Left colon (tissue), 2 donors: ENCODE results near the gene ABCB10. TPM values are rescaled to one million over a fixed set of nuclear protein-coding genes. Genes with fewer than 3 reads are reported as not detected.

Experiments
- total RNA-seq, 2 donors: library from RNA; stranded (reverse); fragmentation: NEBNext Ultra II Directional; extraction: Animal tissue kit (Norgen Biotek cat#: 25700); gene quantifications; one replicate each; pipeline ENCODE4 v1.2.1, GENCODE V29; 2021
- donor health status: DM: no; HTN: no; CAD: no.
- donor health status: DM: yes; HTN: yes; CAD: no.

The ABCB10 gene
- total RNA-seq, 2 donors from 2014 or later, result 25.4 to 28.4 TPM

Other genes with a start within 250 kb of the ABCB10 start
- gene CCSAP, start 215.7 kb downstream of the ABCB10 start, total RNA-seq, result 1 to 10 TPM; 2.1 to 2.7 TPM
- gene ACTA1, start 124.6 kb downstream of the ABCB10 start, total RNA-seq, result not detected
- gene NUP133, start 50.4 kb downstream of the ABCB10 start, total RNA-seq, result 10 to 100 TPM; 18.5 to 23.0 TPM
- 10 to 100 TPM; 24.2 to 24.6 TPM for gene TAF5L, start 67.4 kb upstream of the ABCB10 start, total RNA-seq
- gene URB2, start 67.5 kb upstream of the ABCB10 start, total RNA-seq, result 1 to 10 TPM; 5.0 to 7.4 TPM